Amygdala (tissue), 56 donors: ENCODE measurements around the gene MAP4K3.
"Not testable (repeated sequence)": the region's sequence is repeated elsewhere in the genome, so short reads cannot be mapped to it uniquely, and the experiment has no call there.

Experiments used
- DNase-seq, 56 donors: peaks; one replicate each; lab custom pipeline; 2025; lab: John Stamatoyannopoulos, UW

Gene MAP4K3

DNA sequence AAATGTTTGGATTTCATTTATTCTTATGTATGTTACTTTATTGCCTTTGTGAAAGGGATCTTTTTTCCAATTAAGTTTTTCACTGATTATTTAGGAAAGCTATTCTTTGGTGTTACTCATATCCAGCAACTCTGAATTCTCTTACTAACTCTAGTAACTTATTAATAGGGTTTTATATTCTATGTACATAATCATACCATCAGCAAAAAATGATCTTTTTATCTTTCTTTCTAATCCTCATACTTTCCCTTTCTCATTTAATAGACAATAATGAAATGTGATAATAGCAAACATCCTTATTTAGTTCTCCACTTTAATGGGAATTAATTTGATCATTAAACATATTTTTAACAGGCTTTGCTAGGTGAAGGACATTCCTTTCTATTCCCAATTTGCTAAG lies 181.0 kb downstream of the MAP4K3 start:
- no peak for DNase-seq

DNA sequence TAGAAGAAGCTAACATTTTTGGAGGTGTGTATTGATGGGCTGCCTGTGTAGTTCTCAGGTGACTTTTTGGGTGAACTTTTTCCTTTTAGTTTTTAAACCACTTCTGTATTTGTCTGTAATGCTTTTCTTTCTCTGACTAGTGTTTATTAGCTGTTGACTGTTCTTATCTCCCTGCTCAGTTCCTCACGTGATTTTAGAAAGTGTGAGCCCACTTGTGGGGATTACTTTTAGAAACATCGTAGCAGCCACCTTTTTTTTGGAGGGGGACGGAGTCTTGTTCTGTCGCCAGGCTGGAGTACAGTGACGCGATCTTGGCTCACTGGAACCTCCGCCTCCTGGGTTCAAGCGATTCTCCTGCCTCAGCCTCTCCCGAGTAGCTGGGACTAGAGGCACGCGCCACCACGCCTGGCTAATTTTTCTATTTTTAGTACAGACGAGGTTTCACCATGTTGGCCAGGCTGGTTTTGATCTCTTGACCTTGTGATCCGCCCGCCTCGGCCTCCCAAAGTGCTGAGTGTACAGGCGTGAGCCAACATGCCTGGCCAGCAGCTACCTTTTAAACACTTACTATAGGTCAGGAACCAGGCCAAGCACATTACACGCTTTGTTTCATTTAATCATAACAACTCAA lies 184.1 kb downstream of the MAP4K3 start:
- no peak for DNase-seq

- no peak for DNase-seq
Observed at GRCh38 chr2:39247512-39248043, 189.5 kb downstream of the MAP4K3 start.

DNA sequence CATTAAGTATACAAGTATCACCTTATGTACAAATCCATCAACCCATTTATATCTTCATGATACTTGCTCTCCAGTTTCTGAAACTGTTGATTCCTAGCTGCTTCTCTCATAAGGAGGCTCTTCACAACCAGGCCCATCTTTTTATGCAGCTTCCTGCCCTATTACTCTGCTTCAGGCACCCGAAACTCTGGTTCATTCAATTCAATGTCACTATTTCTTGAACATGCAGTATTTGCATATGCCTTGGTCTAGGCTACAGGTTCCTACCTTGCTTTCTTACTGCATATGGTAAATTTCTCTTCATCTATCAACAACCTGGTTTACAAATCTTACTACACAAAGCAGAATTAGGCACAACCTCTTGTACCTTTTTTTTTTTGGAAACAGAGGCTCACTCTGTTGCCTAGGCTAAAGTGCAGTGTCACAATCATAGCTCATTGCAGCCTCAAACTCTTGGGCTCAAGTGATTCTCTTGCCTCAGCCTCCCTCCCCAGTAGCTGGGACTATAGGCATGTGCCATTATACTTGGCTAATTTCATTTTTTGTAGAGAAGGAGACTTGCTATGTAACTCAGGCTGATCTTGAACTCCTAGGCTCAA lies 190.6 kb downstream of the MAP4K3 start:
- DNase-seq, result no peak

GRCh38 chr2:39244963-39245625 lies 192.0 kb downstream of the MAP4K3 start:
- DNase-seq, result peak in 1 of 56 donors; percentile 3

GRCh38 chr2:39244241-39244862 lies 192.7 kb downstream of the MAP4K3 start:
- DNase-seq, result not testable (repeated sequence)

- peak in 1 of 56 donors; percentile 5 for DNase-seq
Observed at GRCh38 chr2:39243469-39244123, 193.5 kb downstream of the MAP4K3 start, which contains the start of gene CDKL4. Gene CDKL4, minus strand, starts transcription at chr2:39243970.

- DNase-seq, result no peak
Observed at GRCh38 chr2:39241588-39241987, 195.5 kb downstream of the MAP4K3 start.

GRCh38 chr2:39240758-39241157 lies 196.3 kb downstream of the MAP4K3 start:
- no peak for DNase-seq

- DNase-seq, result no peak
Observed at GRCh38 chr2:39234754-39235153, 202.3 kb downstream of the MAP4K3 start.

- DNase-seq, result no peak
Observed at GRCh38 chr2:39232141-39232540, 204.9 kb downstream of the MAP4K3 start.

DNA sequence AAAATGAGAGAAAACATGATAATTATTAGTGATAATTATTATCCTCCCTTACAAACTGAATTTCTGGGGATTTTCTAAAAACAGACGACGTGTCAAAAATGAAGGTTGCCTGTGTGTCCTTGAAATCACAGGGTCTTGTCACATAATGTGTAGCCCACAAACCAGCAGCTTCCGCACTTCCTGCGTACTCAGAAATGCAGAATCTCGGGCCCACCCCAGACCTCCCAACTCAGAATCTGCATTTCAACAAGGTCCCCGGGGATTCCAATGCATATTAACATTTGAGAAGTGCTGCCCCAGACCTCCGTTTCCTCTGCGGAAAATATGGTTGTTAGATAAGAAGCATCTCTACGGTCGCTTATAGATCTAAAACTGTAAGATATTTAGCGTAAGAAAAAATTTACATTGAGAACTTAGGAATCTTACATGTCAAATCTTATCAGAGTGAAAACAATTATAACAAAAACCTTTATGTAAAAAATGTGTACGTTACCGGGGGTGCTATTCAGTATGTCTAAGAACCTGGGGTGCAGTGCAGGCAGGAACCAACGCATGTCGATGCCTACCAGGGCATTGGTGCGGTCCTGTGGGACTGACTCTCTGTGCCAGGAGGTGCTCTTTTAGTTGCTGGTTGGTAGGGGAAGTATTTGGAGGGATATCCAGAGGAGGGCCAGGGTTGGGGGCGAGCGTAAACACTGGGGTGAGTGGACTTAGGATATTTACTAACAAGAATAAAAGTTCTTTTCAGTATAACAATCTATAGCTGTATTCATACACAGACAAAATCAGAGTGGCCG lies 208.5 kb downstream of the MAP4K3 start:
- peak in 1 of 56 donors; percentile 2 for DNase-seq

DNA sequence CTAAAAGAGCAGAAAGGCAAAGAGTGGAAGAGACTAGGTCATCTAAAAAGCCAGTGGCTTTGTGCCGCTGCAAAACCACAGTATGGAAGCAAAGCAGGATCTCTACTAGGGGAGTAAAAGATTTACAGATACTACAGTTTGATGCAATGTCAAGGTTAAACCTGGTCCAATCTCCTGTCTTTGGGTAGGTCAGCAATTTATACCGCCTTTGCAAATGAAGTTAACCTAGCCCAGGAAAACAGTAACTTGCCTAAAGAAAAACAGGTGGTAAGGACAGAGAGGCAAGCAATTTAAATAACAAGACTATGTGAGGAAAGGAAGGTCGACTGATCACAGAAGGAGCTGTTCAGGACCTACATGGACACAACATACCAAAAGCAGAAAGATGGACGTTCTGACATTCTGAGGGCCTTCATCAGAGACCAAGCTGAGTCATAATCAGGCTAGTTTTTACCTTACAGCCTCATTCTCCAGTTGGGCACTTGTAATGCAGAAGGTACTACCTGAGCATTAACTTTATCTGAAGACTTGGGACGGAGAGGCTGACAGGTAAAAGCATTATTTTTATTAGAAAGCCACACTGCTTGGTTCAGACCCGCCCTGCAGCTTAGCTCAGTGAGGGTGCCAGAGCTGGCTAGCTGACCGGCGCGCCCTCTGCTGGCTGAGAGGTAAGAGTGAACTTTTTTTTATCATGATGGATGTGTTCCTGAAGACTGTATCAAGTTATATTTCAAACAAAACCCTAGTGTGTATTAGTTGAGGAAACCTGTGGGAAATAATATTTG lies 209.3 kb downstream of the MAP4K3 start:
- peak in 55 of 56 donors; percentile 4 to 84 (median 46) for DNase-seq

- no peak for DNase-seq
Observed at GRCh38 chr2:39225567-39225966, 211.5 kb downstream of the MAP4K3 start.

DNA sequence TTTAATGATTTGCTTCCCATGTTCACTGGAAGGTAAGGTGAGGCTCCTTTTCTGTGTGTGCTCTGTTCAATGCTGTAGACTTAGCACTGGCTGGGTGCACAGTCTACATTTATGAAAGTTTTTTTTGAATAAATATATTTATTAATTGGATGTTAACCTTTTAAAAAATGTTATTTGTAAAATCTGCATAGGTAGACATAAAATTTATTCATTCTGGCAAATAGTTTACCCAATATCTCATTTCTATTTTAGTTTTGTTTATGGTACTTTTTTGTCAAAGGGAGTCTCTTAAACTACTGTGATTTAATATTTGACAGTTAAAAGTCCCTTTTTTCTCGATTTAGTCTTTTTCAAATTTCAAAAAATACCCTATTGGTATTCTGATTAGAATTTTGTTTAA lies 213.2 kb downstream of the MAP4K3 start:
- DNase-seq, result no peak

GRCh38 chr2:39221459-39221858 lies 215.6 kb downstream of the MAP4K3 start:
- no peak for DNase-seq

DNA sequence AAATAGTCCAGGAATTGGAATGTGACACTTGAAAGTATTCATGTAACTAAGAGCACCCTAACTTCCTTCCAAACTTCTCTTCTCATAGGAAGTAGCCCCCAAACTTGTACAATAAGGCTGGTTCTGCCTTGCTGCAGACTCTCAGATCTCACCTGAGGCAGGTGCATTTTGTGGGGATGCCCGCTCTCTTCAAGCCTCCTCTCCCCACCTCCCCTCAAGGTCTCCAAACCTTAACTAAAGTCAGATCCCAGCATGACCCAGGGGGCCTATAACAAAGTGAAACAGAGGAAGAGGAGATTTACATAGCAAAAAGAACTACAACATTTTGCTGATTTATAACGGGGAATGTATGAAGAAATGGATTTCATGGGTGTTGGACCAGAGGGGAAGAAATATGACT lies 216.9 kb downstream of the MAP4K3 start:
- no peak for DNase-seq

DNA sequence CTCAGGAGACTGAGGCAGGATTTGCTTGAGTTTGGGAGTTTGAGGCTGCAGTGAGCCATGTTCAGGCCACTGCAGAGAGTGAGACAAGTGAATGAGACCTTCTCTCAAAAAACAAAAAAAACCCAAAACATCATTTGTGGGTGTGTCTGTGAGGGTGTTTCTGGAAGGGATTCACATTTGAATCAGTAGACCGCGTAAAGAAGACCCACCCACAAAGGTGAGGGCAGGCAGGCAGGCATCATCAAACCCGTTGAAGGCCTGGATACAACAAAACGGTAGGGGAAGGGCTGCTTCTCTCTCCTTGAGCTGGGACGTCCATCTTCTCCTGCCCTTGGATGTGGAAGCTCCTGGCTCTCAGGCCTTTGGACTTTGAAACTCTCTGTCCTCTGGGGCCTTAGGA lies 218.7 kb downstream of the MAP4K3 start:
- no peak for DNase-seq

- DNase-seq, result no peak
Observed at GRCh38 chr2:39217192-39217550, 219.9 kb downstream of the MAP4K3 start.
